ENCODE data around the gene KIRREL3.
A peak's percentile ranks its signal among the peaks of the same experiment; 100 is the strongest.

Gene KIRREL3

GRCh38 chr11:126485021-126485792, 515.4 kb downstream of the KIRREL3 start:
- DNase-seq (ENCODE audit: low read depth), result no peak

- no peak for DNase-seq (ENCODE audit: low read depth)
Observed at GRCh38 chr11:126484266-126484665, 516.3 kb downstream of the KIRREL3 start.

GRCh38 chr11:126483621-126484195, 516.9 kb downstream of the KIRREL3 start:
- DNase-seq (ENCODE audit: low read depth), result no peak

DNA sequence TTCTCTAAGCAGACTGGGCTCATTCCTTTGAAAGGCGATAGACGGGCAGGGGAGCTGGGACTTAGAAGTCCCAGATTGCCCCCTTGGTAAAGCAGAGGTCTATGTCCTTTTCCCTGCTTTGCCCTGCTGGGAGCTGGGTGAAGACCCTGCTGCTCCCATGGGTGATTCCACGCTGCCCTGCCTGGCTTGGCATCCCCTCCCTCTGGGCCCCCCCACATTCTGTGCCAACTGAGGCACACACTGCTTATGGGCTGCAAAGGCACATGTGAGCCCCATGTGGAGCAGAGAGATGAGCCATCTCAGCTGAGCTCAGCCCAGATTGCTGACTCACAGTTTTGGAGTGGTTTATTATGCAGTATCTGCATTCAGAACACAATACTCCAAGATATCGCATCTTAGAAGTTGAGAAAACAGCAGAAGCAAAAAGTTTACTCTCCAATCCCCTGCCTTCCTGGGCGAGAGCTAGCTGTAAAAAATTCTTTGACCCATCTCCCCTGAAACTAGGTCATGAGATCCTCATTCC, 517.9 kb downstream of the KIRREL3 start:
- DNase-seq (ENCODE audit: low read depth), result no peak

- DNase-seq (ENCODE audit: low read depth), result no peak
Observed at GRCh38 chr11:126481303-126481680, 519.3 kb downstream of the KIRREL3 start.

GRCh38 chr11:126480410-126481302, 519.9 kb downstream of the KIRREL3 start:
- peak; percentile 30 for DNase-seq (ENCODE audit: low read depth)

DNA sequence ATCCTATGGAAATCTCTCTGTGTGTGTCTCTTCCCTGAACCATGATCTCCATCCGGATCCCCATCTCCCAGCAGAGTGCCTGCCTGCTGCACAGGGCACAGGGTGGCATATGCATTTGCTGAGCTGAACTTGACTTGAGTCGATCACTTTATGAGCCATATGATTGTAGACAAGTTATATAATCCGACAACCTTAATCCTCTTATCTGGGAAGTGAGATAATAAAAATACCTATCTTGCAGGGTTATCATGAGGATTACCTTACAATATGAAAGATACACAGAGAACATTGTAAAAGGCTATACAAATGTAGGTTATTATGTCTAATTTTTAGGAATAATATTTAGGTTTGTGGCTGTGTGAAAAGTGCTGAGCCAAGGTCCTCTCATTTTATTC, 520.6 kb downstream of the KIRREL3 start:
- no peak for DNase-seq (ENCODE audit: low read depth)

- DNase-seq (ENCODE audit: low read depth), result no peak
Observed at GRCh38 chr11:126479178-126479930, 521.2 kb downstream of the KIRREL3 start.

DNA sequence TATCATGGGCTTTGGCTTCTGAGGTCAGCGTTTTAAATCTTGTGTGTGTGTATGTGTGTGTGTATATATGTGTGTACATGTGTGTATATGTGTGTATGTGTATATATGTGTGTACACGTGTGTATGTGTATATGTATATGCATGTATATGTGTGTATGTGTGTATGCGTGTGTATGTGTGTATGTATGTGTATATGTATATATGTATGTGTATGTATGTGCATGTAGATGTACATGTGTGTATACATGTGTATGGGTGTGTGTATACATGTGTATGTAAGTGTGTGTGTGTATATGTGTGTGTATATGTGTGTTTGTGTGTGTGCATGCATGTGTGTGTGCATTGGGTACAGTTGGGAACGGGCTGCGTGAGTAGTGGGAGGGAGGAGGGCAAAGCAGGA, 522.1 kb downstream of the KIRREL3 start:
- no peak for DNase-seq (ENCODE audit: low read depth)

DNA sequence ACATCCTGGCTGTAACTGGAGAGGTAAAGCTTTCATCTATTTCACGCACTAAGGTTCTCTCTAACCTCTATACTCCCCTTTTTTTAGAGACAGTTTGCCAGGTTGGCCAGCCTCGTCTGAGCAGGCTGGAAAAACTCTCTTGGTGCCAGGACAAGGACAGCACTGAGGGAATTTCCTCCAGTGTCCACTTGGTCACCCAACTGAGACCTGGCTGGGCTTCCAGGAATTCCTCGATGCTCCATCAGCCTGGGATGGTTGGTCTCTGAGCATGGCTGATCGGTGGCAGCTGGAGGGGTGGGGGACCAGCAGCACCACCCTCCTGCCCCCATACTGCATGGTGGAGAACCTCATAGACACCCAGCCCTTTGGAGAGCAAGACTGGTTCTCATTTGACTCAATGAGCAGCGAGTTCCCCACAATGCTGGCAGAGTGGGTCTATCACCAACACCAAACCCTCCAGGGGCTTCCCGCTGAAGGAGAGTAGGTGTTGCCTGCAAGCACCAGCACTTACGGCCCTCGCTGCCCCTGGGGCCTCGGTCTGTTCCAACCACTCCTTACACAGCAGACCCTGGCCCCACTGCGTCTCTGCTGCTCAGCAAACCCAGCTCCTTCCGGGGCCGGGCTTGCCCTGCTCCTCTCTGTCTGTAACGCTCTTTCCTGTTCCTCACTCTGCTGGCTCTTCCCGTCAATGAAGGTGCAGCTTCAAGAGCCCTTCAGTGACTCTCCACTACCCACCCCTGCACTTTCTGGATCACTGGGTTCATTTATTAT, 522.9 kb downstream of the KIRREL3 start:
- no peak for DNase-seq (ENCODE audit: low read depth)

GRCh38 chr11:126476977-126477376, 523.6 kb downstream of the KIRREL3 start:
- no peak for DNase-seq (ENCODE audit: low read depth)

DNA sequence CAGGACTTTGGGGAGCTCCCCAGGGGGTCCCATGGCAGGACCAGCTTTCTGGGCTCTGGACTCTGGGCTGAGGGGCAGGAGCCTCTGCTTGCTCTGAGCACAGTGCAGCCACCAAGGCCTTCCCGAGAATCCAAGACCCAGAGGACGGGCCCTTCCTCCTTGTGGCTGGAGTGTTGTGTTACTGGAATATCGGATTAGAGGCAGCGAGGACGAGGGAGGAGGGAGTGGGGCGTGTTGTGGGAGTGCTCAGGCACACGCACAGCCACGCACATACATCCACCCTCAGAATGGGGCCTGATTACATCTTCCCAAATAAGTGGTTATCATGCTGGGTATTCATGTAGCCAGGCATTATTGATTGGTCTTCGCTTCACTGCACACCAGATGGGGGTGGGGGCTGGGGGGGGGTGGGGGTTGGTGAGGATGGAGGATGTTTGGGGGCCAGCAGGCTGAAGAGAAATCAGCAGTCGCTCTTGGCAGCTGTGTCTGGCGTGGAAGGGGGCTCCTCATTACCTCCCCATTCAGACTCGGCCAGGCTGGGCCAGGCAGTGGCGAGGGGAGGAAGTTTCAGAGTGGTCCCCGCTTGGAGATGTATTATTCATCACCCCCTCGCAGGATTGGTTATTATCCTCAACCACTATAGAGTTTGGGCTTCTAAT, 524.2 kb downstream of the KIRREL3 start:
- DNase-seq (ENCODE audit: low read depth), result no peak

GRCh38 chr11:126475014-126475991, 525.3 kb downstream of the KIRREL3 start:
- no peak for DNase-seq (ENCODE audit: low read depth)

GRCh38 chr11:126474220-126474619, 526.4 kb downstream of the KIRREL3 start:
- DNase-seq (ENCODE audit: low read depth), result no peak

- no peak for DNase-seq (ENCODE audit: low read depth)
Observed at GRCh38 chr11:126473269-126473668, 527.3 kb downstream of the KIRREL3 start.

- DNase-seq (ENCODE audit: low read depth), result no peak
Observed at GRCh38 chr11:126469311-126469710, 531.3 kb downstream of the KIRREL3 start.

- DNase-seq (ENCODE audit: low read depth), result no peak
Observed at GRCh38 chr11:126468102-126468521, 532.5 kb downstream of the KIRREL3 start.

DNA sequence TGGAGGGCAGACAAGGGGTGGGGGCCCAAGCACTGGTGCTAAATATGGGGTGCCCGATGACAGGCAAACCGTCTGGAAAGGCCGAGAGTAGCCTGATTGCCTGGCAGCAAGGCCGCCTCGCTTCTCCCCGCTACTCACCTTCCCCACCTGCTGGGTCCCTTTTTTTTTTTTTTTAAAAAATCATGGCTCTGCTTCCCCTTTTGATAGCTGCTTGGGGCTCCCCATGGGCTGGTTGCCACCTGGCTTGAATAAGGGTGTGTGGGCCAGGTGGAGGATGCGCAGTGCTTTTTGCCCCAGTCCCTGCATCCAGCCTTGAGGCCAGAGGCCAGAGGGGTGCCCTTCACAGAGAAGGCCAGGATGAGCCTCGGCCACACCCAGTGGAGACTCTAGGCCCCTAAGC, 533.1 kb downstream of the KIRREL3 start:
- DNase-seq (ENCODE audit: low read depth), result no peak

GRCh38 chr11:126467046-126467370, 533.6 kb downstream of the KIRREL3 start:
- DNase-seq (ENCODE audit: low read depth), result no peak
